ENCODE data around the gene FHL2.

FHL2 gene

GRCh38 chr2:105380432-105381100 lies 18.3 kb downstream of the FHL2 start:
- no peak overlapping the region for H3K27ac ChIP-seq
- H3K4me2 ChIP-seq, result no peak overlapping the region
- H3K4me1 ChIP-seq (ENCODE audit: low read depth, poor library complexity, severe bottlenecking), result peaks cover 35% of the 10 kb centered on the region
- no peak overlapping the region for H3K4me3 ChIP-seq (IDR thresholded peaks at IDR 0.05; ENCODE audit: insufficient read depth, low read depth, low read length)
- no peak for TF ChIP-seq CTCF (conservative IDR thresholded peaks at IDR 0.05; ENCODE audit: low read depth, low read length)
- no peaks in the 10 kb centered on the region for H3K79me2 ChIP-seq (ENCODE audit: insufficient read depth, low read depth)
- H4K20me1 ChIP-seq (ENCODE audit: insufficient read depth), result no peaks in the 10 kb centered on the region
- no peak overlapping the region for H3K9ac ChIP-seq
- no peak overlapping the region for H2AFZ ChIP-seq (ENCODE audit: low read depth)
- H3K27me3 ChIP-seq (ENCODE audit: insufficient read depth, low read depth), result no peaks in the 10 kb centered on the region
- no peaks in the 10 kb centered on the region for H3K36me3 ChIP-seq (ENCODE audit: insufficient read depth)

- H3K36me3 ChIP-seq (ENCODE audit: insufficient read depth), result no peaks in the 10 kb centered on the region
Measured at GRCh38 chr2:105379741-105380186, 19.1 kb downstream of the FHL2 start.

GRCh38 chr2:105378921-105379383 lies 19.9 kb downstream of the FHL2 start:
- Histone ChIP-seq H3K9ac (no peak overlapping the region), H3K4me1 (ENCODE audit: low read depth, poor library complexity, severe bottlenecking) (peaks cover 18% of the 10 kb centered on the region), H4K20me1 (ENCODE audit: insufficient read depth) (no peaks in the 10 kb centered on the region), H3K36me3 (ENCODE audit: insufficient read depth) (no peaks in the 10 kb centered on the region), H3K27me3 (ENCODE audit: insufficient read depth, low read depth) (no peaks in the 10 kb centered on the region), H3K4me3 (IDR thresholded peaks at IDR 0.05; ENCODE audit: insufficient read depth, low read depth, low read length) (no peak overlapping the region), H3K27ac (no peak overlapping the region), H2AFZ (ENCODE audit: low read depth) (no peak overlapping the region), H3K79me2 (ENCODE audit: insufficient read depth, low read depth) (no peaks in the 10 kb centered on the region), H3K4me2 (no peak overlapping the region)
- no peak for TF ChIP-seq CTCF (conservative IDR thresholded peaks at IDR 0.05; ENCODE audit: low read depth, low read length)

More at GRCh38 chr2:105379741-105380186, 19.1 kb downstream of the FHL2 start:
- no peak overlapping the region for H3K27ac ChIP-seq
- no peak overlapping the region for H3K9ac ChIP-seq
- H4K20me1 ChIP-seq (ENCODE audit: insufficient read depth), result no peaks in the 10 kb centered on the region
- no peak for TF ChIP-seq CTCF (conservative IDR thresholded peaks at IDR 0.05; ENCODE audit: low read depth, low read length)
- H3K4me2 ChIP-seq, result no peak overlapping the region
- no peak overlapping the region for H2AFZ ChIP-seq (ENCODE audit: low read depth)
- H3K4me1 ChIP-seq (ENCODE audit: low read depth, poor library complexity, severe bottlenecking), result peaks cover 27% of the 10 kb centered on the region
- H3K27me3 ChIP-seq (ENCODE audit: insufficient read depth, low read depth), result no peaks in the 10 kb centered on the region
- H3K79me2 ChIP-seq (ENCODE audit: insufficient read depth, low read depth), result no peaks in the 10 kb centered on the region
- no peak overlapping the region for H3K4me3 ChIP-seq (IDR thresholded peaks at IDR 0.05; ENCODE audit: insufficient read depth, low read depth, low read length)

- no peak overlapping the region for H3K9ac ChIP-seq
- no peaks in the 10 kb centered on the region for H3K27me3 ChIP-seq (ENCODE audit: insufficient read depth, low read depth)
- H3K4me2 ChIP-seq, result no peak overlapping the region
- H3K4me1 ChIP-seq (ENCODE audit: low read depth, poor library complexity, severe bottlenecking), result peaks cover 13% of the 10 kb centered on the region
- no peaks in the 10 kb centered on the region for H3K36me3 ChIP-seq (ENCODE audit: insufficient read depth)
- no peak overlapping the region for H3K27ac ChIP-seq
- no peaks in the 10 kb centered on the region for H4K20me1 ChIP-seq (ENCODE audit: insufficient read depth)
- no peak for TF ChIP-seq CTCF (conservative IDR thresholded peaks at IDR 0.05; ENCODE audit: low read depth, low read length)
- H3K79me2 ChIP-seq (ENCODE audit: insufficient read depth, low read depth), result no peaks in the 10 kb centered on the region
- H2AFZ ChIP-seq (ENCODE audit: low read depth), result no peak overlapping the region
- H3K4me3 ChIP-seq (IDR thresholded peaks at IDR 0.05; ENCODE audit: insufficient read depth, low read depth, low read length), result no peak overlapping the region
Measured at GRCh38 chr2:105378276-105378840, 20.5 kb downstream of the FHL2 start.
